HUDEP-2 (cell line): ENCODE results near the gene COG6.

Experiments
- DNase-seq, 76 experiments: peaks; one replicate each; lab custom pipeline; 2025; ENCODE audit not compliant: unreplicated experiment in 76 of 76; lab: John Stamatoyannopoulos, UW

The COG6 gene

GRCh38 chr13:39655569-39656324, at the start of gene COG6:
Gene COG6, plus strand, starts transcription at chr13:39655662. Its CDS starts 65 bp downstream, at chr13:39655727.
- peak in 75 of 76 experiments; percentile 26 to 92 (median 80) for DNase-seq

DNA sequence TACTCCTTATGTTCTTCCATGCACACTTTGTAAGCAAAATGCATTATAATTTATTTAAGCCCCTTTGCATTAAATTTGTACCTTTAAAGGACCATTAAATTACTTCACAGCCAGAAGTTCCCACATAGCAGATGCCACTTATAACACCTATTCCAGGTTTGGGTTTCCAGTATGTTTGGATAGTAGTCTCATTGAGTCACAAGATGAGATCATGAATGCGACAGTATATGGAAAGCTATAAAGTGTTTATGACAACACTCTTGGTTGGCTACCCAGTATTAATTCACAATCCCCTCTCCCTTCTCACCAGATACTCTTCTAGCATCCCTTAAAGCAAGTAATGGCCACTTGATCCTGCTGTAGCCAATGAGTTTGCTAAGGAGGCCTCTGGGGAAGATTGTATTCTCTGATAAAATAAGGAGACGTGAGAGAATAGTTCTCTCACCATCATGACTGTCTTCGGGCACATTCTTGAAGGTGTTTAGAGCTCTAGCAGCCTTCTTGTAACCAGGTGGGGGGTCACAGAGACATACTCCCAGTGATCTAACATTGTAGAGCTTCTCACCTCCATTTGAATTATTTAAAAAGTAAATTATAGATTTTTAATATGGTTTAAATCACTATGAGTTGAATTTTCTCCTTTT, 49.7 kb upstream of the COG6 start:
- no peak for DNase-seq

GRCh38 chr13:39607876-39608275, 47.6 kb upstream of the COG6 start:
- no peak for DNase-seq

GRCh38 chr13:39612023-39612637, 43.3 kb upstream of the COG6 start:
- peak in 43 of 76 experiments; percentile 2 to 54 (median 28) for DNase-seq

- DNase-seq: peak in 41 of 76 experiments; percentile 1 to 56 (median 27)
Measured at GRCh38 chr13:39616087-39616694, 39.3 kb upstream of the COG6 start.

GRCh38 chr13:39618561-39618960, 36.9 kb upstream of the COG6 start:
- DNase-seq: peak in 12 of 76 experiments; percentile 7 to 46 (median 30)

DNA sequence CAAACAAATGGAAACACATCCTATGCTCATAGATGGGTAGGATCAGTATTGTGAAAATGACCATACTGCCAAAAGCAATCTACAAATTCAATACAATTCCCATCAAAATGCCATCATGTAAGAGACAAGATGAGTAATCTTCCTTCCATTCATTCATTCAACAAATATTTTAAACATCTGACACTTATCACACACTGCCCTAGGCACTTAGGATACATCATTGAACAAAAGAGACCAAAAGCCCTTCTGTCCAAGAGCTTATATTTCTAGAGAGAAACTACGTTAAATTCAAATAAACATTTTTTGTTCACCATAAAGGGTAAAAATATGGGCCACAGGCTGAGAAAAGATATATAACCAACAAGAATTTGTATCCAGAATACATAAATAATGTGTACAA, 32.0 kb upstream of the COG6 start:
- no peak for DNase-seq

GRCh38 chr13:39631307-39631706, 24.2 kb upstream of the COG6 start:
- DNase-seq: no peak

- DNase-seq: no peak
Measured at GRCh38 chr13:39632994-39633393, 22.5 kb upstream of the COG6 start.

DNA sequence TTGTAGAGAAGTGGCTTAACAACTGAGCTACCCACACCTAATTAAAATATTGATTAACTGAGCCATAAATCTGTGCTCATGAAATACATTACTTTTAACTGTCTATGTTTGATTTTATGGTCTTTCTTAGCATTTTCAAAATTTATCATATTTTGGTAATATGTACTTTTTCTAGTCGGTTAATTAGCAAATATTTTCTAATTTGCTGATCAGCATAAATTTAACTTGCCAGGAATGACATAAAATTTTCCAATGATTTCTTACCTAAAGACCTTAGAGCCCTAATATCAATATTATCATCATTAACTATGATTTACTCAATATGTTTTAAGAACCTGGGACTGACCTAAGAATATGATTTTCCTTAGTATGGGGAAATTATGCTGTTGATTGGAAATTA, 19.9 kb upstream of the COG6 start:
- no peak for DNase-seq

- no peak for DNase-seq
Measured at GRCh38 chr13:39637890-39638289, 17.6 kb upstream of the COG6 start.

- DNase-seq: no peak
Measured at GRCh38 chr13:39641645-39642044, 13.8 kb upstream of the COG6 start.

DNA sequence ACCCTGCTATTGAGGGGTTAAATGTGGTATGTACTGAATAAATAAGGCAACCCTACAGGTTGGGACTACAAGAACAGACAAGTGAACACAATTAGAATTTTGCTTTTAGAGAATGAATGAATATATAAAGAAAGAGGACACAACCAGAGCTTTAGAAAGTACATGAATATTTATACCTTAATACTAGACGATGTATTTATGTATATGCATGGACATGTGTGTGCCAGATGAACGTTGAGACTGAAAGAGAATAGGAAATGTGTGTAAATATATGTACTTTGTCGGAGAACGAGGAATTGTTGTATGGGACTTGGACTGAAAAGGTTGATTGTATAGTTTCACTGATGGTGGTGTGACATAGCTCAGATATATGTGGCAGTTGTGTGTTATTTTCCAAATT, 9.3 kb upstream of the COG6 start:
- DNase-seq: no peak

DNA sequence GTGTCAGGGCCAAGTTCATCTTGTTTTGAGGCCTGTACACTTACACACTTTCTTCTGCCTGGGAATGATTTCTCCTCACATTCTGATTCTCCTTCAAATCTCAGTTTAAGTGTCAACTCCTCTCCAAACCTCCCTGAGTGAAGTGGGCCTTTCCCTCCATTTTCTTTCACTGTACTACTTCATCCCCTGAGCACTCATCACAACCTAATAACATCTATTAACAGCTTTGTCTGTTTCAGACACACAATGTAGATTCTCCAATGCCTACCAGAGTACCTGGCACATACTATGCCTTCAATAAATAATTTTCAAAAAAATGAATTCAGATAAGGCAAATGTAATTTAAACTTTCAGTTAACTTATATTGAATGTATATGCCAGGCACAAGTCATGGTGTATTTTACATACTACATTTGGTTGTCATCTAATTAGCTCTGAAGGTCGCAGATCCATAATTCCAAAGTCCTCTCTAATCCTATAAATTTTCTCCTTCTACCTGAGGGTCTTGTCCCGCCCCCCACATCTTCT, 357 bp upstream of the COG6 start:
- no peak for DNase-seq

GRCh38 chr13:39656325-39656677, 839 bp downstream of the COG6 start:
- peak in 1 of 76 experiments; percentile 6 for DNase-seq

GRCh38 chr13:39663508-39663907, 8.0 kb downstream of the COG6 start:
- DNase-seq: no peak

GRCh38 chr13:39663958-39664357, 8.5 kb downstream of the COG6 start:
- no peak for DNase-seq

GRCh38 chr13:39665763-39666162, 10.3 kb downstream of the COG6 start:
- DNase-seq: no peak

DNA sequence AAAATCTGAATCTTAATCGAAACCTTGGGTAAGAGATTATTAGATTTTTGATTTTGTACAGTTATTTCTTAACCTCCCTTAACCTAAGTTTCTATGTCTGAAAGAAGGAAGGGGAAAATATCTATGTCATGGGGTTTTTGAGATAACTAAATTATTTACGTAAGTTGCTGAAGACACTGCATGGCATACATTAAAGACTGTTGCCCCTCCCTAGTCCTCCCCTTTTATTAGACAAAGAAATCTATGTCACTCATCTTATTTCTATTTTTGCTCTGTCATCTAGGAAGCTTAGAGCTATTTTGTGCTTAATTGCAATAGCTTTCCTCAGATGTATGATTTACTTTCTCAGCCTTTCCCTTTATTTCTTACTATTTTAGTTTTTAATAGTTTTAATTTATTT, 15.0 kb downstream of the COG6 start:
- DNase-seq: no peak

DNA sequence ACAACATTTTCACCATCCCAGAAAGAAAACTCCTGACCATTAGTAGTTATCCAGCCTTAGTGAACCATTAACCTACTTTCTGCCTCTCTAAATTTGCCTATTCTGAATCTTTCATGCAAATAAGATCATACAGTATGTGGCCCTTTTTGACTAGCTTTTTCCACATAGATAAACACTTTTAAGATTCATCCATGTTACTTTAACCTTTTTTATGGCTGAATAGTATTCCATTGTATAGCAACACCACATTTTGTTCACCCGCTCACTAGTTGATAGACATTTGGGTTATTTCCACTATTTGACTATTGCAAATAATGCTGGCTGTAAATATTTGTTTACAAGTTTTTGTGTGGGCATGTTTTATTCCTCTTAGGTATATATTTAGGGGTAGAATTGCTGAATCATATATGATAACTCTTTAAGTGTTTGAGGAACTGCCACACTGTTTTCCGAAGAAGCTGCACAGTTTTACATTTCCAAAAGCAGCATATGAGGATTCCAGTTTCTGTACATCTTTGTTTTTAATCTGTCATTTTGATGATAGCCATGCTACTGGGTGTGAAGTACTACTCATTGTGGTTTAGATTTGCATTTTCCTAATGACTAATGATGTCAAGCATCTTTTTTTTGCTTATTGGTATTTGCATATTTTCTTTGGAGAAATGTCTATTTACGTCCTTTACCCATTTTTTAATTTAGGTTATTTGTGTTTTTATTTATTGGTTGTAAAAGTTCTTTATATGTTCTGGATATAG, 17.1 kb downstream of the COG6 start:
- DNase-seq: no peak
